ENCODE measurements around the gene LDLRAD3. TPM values are rescaled to one million over a fixed set of nuclear protein-coding genes. Genes with fewer than 3 reads are reported as not detected.

The LDLRAD3 gene
- total RNA-seq, 1 donor from 2014 or later = 8.6 TPM

DNA sequence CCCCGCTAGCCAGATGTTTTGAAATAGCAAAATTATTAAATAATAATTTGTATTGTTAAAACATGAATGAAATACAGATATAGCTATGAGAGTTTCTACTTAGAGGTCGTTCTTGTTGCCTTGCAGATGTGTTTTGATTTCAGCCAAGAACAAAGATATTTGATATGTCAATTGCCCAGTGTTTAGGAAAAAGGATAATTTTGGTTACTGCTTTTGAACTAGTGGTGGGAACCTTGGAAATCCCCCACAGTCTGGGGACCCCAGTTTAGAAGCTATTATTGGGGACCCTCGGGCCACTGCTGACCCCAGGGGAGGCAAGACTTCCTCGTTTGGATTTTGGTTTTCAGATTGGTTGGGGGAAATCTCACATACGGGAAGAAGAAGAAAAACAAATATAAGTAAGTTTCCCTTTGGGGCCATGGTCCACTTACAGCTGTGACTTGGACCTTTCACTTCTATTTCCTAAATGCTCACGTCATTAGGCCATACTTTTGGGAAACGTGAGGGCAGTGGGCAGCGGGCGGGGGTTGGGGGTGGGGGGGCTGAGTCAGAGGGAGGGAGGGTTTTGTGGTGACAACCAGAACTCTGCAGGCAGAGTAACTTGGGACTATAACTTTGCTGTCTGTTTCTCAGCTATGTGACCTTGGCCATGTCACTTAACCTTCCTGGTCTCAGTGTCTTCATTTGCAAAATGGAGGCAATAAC, 37.0 kb downstream of the LDLRAD3 start:
- Mint-ChIP-seq H3K36me3 (ENCODE audit: low read depth) (no peaks in the 10 kb centered on the region), H3K27ac (ENCODE audit: unreplicated experiment) (peak overlapping the region; percentile 52), H3K4me1 (ENCODE audit: low read depth) (peaks cover 39% of the 10 kb centered on the region), H3K4me3 (ENCODE audit: unreplicated experiment) (no peak overlapping the region), H3K9me3 (ENCODE audit: low read depth) (no peaks in the 10 kb centered on the region), H3K27me3 (ENCODE audit: low read depth) (no peaks in the 10 kb centered on the region)
- TF ChIP-seq, protein P1, sequence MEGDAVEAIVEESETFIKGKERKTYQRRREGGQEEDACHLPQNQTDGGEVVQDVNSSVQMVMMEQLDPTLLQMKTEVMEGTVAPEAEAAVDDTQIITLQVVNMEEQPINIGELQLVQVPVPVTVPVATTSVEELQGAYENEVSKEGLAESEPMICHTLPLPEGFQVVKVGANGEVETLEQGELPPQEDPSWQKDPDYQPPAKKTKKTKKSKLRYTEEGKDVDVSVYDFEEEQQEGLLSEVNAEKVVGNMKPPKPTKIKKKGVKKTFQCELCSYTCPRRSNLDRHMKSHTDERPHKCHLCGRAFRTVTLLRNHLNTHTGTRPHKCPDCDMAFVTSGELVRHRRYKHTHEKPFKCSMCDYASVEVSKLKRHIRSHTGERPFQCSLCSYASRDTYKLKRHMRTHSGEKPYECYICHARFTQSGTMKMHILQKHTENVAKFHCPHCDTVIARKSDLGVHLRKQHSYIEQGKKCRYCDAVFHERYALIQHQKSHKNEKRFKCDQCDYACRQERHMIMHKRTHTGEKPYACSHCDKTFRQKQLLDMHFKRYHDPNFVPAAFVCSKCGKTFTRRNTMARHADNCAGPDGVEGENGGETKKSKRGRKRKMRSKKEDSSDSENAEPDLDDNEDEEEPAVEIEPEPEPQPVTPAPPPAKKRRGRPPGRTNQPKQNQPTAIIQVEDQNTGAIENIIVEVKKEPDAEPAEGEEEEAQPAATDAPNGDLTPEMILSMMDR (IDR thresholded peaks at IDR 0.05) = no peak
- no peak for DNase-seq (ENCODE audit: low spot score)

- Mint-ChIP-seq H3K4me3 (ENCODE audit: unreplicated experiment) (no peak overlapping the region), H3K27ac (ENCODE audit: unreplicated experiment) (peak overlapping the region; percentile 36), H3K9me3 (ENCODE audit: low read depth) (no peaks in the 10 kb centered on the region), H3K36me3 (ENCODE audit: low read depth) (no peaks in the 10 kb centered on the region), H3K27me3 (ENCODE audit: low read depth) (no peaks in the 10 kb centered on the region), H3K4me1 (ENCODE audit: low read depth) (peaks cover 39% of the 10 kb centered on the region)
- TF ChIP-seq, protein P1 (IDR thresholded peaks at IDR 0.05) = no peak
- no peak for DNase-seq (ENCODE audit: low spot score)
Observed at GRCh38 chr11:35981581-35981980, 37.7 kb downstream of the LDLRAD3 start.

GRCh38 chr11:35982061-35982460, 38.2 kb downstream of the LDLRAD3 start:
- no peaks in the 10 kb centered on the region for H3K36me3 Mint-ChIP-seq (ENCODE audit: low read depth)
- DNase-seq (ENCODE audit: low spot score) = no peak
- no peaks in the 10 kb centered on the region for H3K27me3 Mint-ChIP-seq (ENCODE audit: low read depth)
- H3K9me3 Mint-ChIP-seq (ENCODE audit: low read depth) = no peaks in the 10 kb centered on the region
- no peak overlapping the region for H3K4me3 Mint-ChIP-seq (ENCODE audit: unreplicated experiment)
- TF ChIP-seq, protein P1 (IDR thresholded peaks at IDR 0.05) = no peak
- H3K27ac Mint-ChIP-seq (ENCODE audit: unreplicated experiment) = no peak overlapping the region
- peaks cover 39% of the 10 kb centered on the region for H3K4me1 Mint-ChIP-seq (ENCODE audit: low read depth)

DNA sequence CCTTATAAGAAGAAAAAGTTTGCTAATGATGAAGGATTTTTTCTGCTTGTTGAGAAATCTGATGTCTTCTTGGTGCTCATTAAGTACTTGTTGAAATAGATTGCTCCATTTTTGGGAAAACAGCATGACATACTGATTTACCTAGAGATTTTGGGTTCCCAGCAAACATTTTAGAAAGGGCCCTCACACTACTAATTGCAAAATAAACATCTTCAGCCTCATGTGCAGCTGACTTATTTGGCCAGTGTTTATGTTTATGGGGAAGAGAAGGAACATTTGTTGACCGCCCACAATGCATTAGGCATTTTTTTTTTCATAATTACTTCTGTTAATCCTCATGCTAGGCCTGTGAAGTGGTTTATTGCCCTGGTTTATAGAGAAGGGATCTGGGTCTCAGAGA, 40.1 kb downstream of the LDLRAD3 start:
- TF ChIP-seq, protein P1 (IDR thresholded peaks at IDR 0.05) = no peak
- Mint-ChIP-seq H3K27me3 (ENCODE audit: low read depth) (no peaks in the 10 kb centered on the region), H3K27ac (ENCODE audit: unreplicated experiment) (no peak overlapping the region), H3K9me3 (ENCODE audit: low read depth) (peaks cover 3% of the 10 kb centered on the region), H3K36me3 (ENCODE audit: low read depth) (no peaks in the 10 kb centered on the region), H3K4me3 (ENCODE audit: unreplicated experiment) (no peak overlapping the region), H3K4me1 (ENCODE audit: low read depth) (peaks cover 26% of the 10 kb centered on the region)
- DNase-seq (ENCODE audit: low spot score) = no peak

DNA sequence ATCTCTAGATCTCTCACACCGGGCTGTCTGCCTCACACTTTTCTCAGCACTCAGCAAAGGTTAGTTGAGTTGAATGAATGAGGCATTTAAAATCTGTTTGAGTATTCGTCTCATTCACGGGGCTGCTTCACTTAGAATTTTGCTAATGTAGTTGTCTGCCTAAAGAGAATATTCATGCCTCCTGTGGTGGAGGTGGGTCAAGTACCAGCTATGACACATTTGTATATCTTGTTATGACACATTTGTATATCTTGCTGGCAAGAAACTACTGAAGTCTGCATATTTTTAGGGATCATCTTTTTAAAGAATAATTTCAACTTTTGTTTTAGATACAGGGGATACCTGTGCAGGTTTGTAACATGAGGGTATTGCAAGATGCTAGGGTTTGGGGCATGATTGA, 43.1 kb downstream of the LDLRAD3 start:
- TF ChIP-seq, protein P1 (IDR thresholded peaks at IDR 0.05) = no peak
- no peak for DNase-seq (ENCODE audit: low spot score)
- Mint-ChIP-seq H3K27ac (ENCODE audit: unreplicated experiment) (no peak overlapping the region), H3K9me3 (ENCODE audit: low read depth) (peaks cover 6% of the 10 kb centered on the region), H3K36me3 (ENCODE audit: low read depth) (no peaks in the 10 kb centered on the region), H3K4me1 (ENCODE audit: low read depth) (peaks cover 13% of the 10 kb centered on the region), H3K27me3 (ENCODE audit: low read depth) (no peaks in the 10 kb centered on the region), H3K4me3 (ENCODE audit: unreplicated experiment) (no peak overlapping the region)
